Muscle of leg (tissue), 11 donors: Measurements from ENCODE around the gene TCN2. TPM values are rescaled to one million over a fixed set of nuclear protein-coding genes. Genes with fewer than 3 reads are reported as not detected.
A peak's percentile ranks its signal among the peaks of the same experiment; 100 is the strongest.
"Not testable (repeated sequence)": the region's sequence is repeated elsewhere in the genome, so short reads cannot be mapped to it uniquely, and the experiment has no call there.

Experiments used
- DNase-seq: peaks from one replicate; pipeline ENCODE4 v3.0.0; 2013
- H3K27ac ChIP-seq: one replicate; pipeline ENCODE4 v1.5.1; 2013; ENCODE audit warnings: mild to moderate bottlenecking, low read length, control low read depth
- H3K27me3 ChIP-seq: one replicate; pipeline ENCODE4 v1.6.1; 2013; ENCODE audit warnings: low read length; ENCODE audit not compliant: control insufficient read depth, insufficient read depth
- H3K36me3 ChIP-seq: one replicate; pipeline ENCODE4 v1.6.1; 2013; ENCODE audit warnings: low read length; ENCODE audit not compliant: control insufficient read depth, insufficient read depth
- H3K4me1 ChIP-seq: one replicate; pipeline ENCODE4 v1.6.1; 2013; ENCODE audit warnings: low read length; ENCODE audit not compliant: control insufficient read depth, insufficient read depth
- H3K4me3 ChIP-seq: one replicate; pipeline ENCODE4 v1.5.1; 2013; ENCODE audit warnings: low read length, control low read depth
- H3K9me3 ChIP-seq: replicated peaks from 2 replicates; pipeline ENCODE4 v1.6.1; 2013; ENCODE audit warnings: low read depth, low read length; ENCODE audit not compliant: control insufficient read depth
- WGBS: methylation state at CpG from one replicate; pipeline ENCODE4 v1.1.5; 2013; ENCODE audit warnings: missing lambda C conversion rate; ENCODE audit not compliant: insufficient coverage; 5-methylcytosine and 5-hydroxymethylcytosine counted together
- polyA plus RNA-seq, 8 donors: library from polyadenylated mRNA; unstranded; fragments of 120-200 nt; gene quantifications; one replicate each; pipeline versions ENCODE4 v1.2.1 to v1.2.3, GENCODE V29; 2013; ENCODE audit warnings: inconsistent platforms in 1 of 8, low replicate concordance in 1 of 8; ENCODE audit not compliant: insufficient read length in 8 of 8, insufficient read depth in 1 of 8
- total RNA-seq: library from RNA; stranded (reverse); fragments of 120-200 nt; gene quantifications from one replicate; pipeline ENCODE4 v1.2.4, GENCODE V29; 2013

TCN2 gene
- total and polyA plus RNA-seq, 9 donors = 6.0 to 13.2 (median 9.8) TPM

- H3K9me3 ChIP-seq = no peaks in the 10 kb centered on the region
These were observed 41.6 kb upstream of the TCN2 start for GRCh38 chr22:30565341-30565740.

GRCh38 chr22:30566125-30566524 lies 40.8 kb upstream of the TCN2 start:
- H3K27ac ChIP-seq = no peak overlapping the region
- no peaks in the 10 kb centered on the region for H3K27me3 ChIP-seq
- no CpG with 5 or more reads among the region's 7 CpGs for WGBS
- H3K4me1 ChIP-seq = no peaks in the 10 kb centered on the region
- no peaks in the 10 kb centered on the region for H3K36me3 ChIP-seq
- no peaks in the 10 kb centered on the region for H3K9me3 ChIP-seq
- H3K4me3 ChIP-seq = no peak overlapping the region
- DNase-seq = no peak

More at GRCh38 chr22:30565341-30565740, 41.6 kb upstream of the TCN2 start:
- DNase-seq = no peak
- no peaks in the 10 kb centered on the region for H3K36me3 ChIP-seq
- no peak overlapping the region for H3K27ac ChIP-seq
- H3K27me3 ChIP-seq = no peaks in the 10 kb centered on the region
- WGBS = 73% methylated on average over 4 of the region's 4 CpGs
- H3K4me1 ChIP-seq = no peaks in the 10 kb centered on the region
- no peak overlapping the region for H3K4me3 ChIP-seq

GRCh38 chr22:30567277-30567676 lies 39.7 kb upstream of the TCN2 start:
- H3K36me3 ChIP-seq, H3K27ac ChIP-seq, H3K4me1 ChIP-seq, DNase-seq, H3K4me3 ChIP-seq, H3K9me3 ChIP-seq, H3K27me3 ChIP-seq: not testable (repeated sequence)
- WGBS = 82% methylated on average over 3 of the region's 6 CpGs

GRCh38 chr22:30568137-30568805 lies 38.7 kb upstream of the TCN2 start:
- Histone ChIP-seq H3K27ac (no peak overlapping the region), H3K36me3 (no peaks in the 10 kb centered on the region), H3K4me1 (peaks cover 3% of the 10 kb centered on the region), H3K4me3 (no peak overlapping the region), H3K27me3 (peaks cover 5% of the 10 kb centered on the region), H3K9me3 (no peaks in the 10 kb centered on the region)
- no peak for DNase-seq
- 67% methylated on average over 4 of the region's 10 CpGs for WGBS

- Histone ChIP-seq H3K27me3 (peaks cover 13% of the 10 kb centered on the region), H3K9me3 (no peaks in the 10 kb centered on the region), H3K4me3 (no peak overlapping the region), H3K4me1 (peaks cover 15% of the 10 kb centered on the region), H3K27ac (no peak overlapping the region), H3K36me3 (no peaks in the 10 kb centered on the region)
- 80% methylated on average over 3 of the region's 10 CpGs for WGBS
- DNase-seq = no peak
These were observed 37.2 kb upstream of the TCN2 start for GRCh38 chr22:30569674-30570202.

GRCh38 chr22:30572210-30572609 lies 34.8 kb upstream of the TCN2 start:
- no peak overlapping the region for H3K27ac ChIP-seq
- WGBS = 40% methylated on average over 1 of the region's 6 CpGs
- H3K4me1 ChIP-seq = peaks cover 36% of the 10 kb centered on the region
- H3K27me3 ChIP-seq = peaks cover 18% of the 10 kb centered on the region
- no peak for DNase-seq
- H3K9me3 ChIP-seq = no peaks in the 10 kb centered on the region
- no peak overlapping the region for H3K4me3 ChIP-seq
- H3K36me3 ChIP-seq = peaks cover 19% of the 10 kb centered on the region

GRCh38 chr22:30572840-30573593 lies 34.0 kb upstream of the TCN2 start:
- DNase-seq = no peak
- Histone ChIP-seq H3K36me3 (peaks cover 27% of the 10 kb centered on the region), H3K4me3 (no peak overlapping the region), H3K27ac (peak overlapping the region; percentile 29), H3K4me1 (peaks cover 36% of the 10 kb centered on the region), H3K27me3 (peaks cover 18% of the 10 kb centered on the region), H3K9me3 (no peaks in the 10 kb centered on the region)
- WGBS = 43% methylated on average over 9 of the region's 12 CpGs

GRCh38 chr22:30573594-30574094 lies 33.3 kb upstream of the TCN2 start:
- peak; percentile 65 for DNase-seq
- Histone ChIP-seq H3K27ac (peak overlapping the region; percentile 59), H3K27me3 (peaks cover 18% of the 10 kb centered on the region)

GRCh38 chr22:30574095-30574981 lies 32.6 kb upstream of the TCN2 start, which contains the start of gene GAL3ST1:
GAL3ST1 (minus strand) TSS chr22:30574665; CDS start chr22:30557392, 17,273 bp downstream.
- Histone ChIP-seq H3K27me3 (peaks cover 18% of the 10 kb centered on the region), H3K27ac (peak within 1 kb of the TSS; percentile 83), H3K4me3 (peak within 1 kb of the TSS; percentile 32), H3K9me3 (no peaks in the 10 kb centered on the region), H3K36me3 (peaks cover 40% of the 10 kb centered on the region), H3K4me1 (peaks cover 36% of the 10 kb centered on the region)
- WGBS = 1% methylated on average over 62 of the region's 75 CpGs
- no peak for DNase-seq

More at GRCh38 chr22:30573594-30574094, 33.3 kb upstream of the TCN2 start:
- WGBS = 55% methylated on average over 6 of the region's 7 CpGs
- H3K36me3 ChIP-seq = peaks cover 34% of the 10 kb centered on the region
- peak overlapping the region; percentile 22 for H3K4me3 ChIP-seq
- H3K4me1 ChIP-seq = peaks cover 36% of the 10 kb centered on the region
- H3K9me3 ChIP-seq = no peaks in the 10 kb centered on the region
